GM19463 (cell line): ENCODE data around the gene TRIM3.

Experiments used
- ATAC-seq: cut with Tn5 transposase; IDR thresholded peaks from one replicate; pipeline ENCODE4 v1.9.1; 2021; ENCODE audit warnings: mild to moderate bottlenecking, moderate library complexity; ENCODE audit not compliant: unreplicated experiment

Gene TRIM3

DNA sequence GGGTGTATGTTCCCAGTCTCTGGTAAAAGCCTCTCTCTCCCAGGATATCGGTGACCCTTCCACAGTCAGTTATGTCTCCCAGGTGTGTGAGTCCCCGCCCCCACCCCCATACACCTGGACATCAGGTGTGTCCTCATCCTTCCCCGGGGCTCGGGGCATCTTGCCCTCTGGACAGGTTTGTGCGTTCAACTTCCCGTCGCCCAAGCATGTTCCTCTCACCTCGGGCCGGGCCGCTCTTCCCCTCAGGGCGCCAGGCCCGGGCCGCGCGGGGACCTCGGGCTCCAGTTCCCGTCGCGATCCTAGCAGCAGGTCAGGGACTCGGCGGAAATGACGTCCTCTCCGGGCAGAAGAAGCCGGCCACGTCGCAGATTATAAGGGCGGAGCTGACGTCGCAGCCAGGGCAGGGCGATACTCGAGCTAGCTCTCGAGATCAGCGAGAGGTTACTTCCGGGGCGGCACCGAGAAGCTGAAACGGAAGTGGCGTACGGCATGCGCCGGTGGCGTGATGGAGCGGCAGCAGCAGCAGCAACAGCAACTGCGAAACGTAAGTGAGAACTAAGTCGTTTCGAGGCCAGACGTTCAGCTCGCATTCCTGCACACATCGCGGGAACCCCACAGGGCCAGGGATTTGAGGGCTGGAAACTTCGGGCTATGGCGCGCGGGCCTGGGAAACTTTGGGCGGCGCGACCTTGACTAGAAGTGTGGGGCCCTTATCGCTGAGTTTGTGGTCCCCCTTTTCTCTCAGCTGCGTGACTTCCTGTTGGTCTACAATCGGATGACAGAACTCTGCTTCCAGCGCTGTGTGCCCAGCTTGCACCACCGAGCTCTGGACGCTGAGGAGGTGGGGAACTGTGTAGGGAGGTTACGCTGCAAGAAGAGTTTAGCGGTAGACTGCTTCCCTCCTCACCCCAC is 7.5 kb upstream of the TRIM3 start, which contains the start of the genes ARFIP2 and TIMM10B:
Gene ARFIP2, minus strand, starts transcription at position 320 of the 912 bp plus-strand sequence. CDS start 910 bp downstream, outside the sequence.
Gene TIMM10B, plus strand, starts transcription at position 490 of the 912 bp plus-strand sequence. Its CDS starts 16 bp downstream, at position 506.
- peak; percentile 99 for ATAC-seq

DNA sequence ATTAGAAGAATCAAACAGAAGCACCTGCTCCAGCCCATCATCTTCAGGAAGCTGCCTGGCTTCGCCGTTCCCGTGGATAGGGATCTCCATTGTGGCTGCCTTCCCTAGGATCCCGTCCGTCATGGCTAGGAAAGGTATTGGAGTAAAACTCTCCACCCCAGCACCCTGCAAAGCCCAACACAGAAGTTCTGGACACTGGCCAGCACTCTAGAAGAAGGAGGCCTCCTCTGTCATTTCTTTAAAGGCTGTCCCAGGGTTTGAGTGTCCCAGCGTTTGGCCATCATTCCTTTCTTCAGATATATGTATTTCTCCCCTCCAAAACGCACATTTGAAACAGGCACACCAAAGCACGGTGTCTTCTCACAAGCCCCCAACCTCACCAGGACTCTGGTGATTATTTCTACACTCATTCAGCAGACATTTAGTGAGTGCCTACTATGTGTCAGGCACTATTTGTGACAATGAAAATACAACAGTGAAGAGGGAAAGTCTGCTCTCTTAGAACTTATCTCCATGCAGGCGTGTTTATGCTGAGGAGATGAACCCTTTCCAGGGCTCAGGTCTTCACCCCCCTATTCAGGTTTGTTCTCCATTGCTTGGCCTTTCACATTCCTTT is 6.7 kb upstream of the TRIM3 start:
- no peak for ATAC-seq

DNA sequence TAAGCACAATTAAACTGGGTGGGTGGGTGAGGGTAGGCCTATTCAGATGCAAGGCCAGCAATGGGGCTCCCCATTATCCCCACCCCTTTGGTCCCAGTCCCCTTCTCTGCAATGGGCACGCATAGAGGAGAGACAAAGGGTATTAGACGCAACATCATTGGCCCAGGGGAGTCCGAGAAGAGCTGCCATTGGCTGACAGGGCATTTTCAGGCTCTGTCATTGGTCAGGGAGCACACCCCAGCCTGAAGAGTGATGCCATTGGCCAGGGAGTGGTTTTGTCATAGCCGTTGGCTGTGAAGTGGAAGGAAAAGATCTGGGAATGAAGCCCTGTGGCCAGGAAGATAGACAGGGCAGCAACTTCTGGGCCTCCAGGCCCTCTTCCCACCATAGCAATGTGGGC is 2.8 kb upstream of the TRIM3 start:
- ATAC-seq = no peak

DNA sequence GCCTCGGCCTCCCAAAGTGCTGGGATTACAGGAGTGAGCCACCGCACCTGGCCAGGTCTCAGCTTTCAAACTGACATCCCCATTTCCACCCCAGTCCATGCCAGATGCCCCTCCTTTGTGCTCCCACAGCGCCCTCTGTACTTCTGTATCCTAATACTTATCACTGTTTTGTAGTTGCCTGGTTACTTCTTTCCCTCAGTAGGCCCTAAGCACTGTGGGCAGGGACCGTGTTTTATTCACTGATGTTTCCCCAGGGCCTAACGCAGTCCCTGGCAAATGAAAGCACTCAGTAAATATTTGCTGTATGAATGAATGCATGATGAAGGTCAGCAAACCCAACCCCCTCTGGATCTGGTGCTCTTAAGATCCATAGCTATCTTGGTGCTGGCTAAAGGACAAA is 2.2 kb upstream of the TRIM3 start:
- ATAC-seq = no peak

DNA sequence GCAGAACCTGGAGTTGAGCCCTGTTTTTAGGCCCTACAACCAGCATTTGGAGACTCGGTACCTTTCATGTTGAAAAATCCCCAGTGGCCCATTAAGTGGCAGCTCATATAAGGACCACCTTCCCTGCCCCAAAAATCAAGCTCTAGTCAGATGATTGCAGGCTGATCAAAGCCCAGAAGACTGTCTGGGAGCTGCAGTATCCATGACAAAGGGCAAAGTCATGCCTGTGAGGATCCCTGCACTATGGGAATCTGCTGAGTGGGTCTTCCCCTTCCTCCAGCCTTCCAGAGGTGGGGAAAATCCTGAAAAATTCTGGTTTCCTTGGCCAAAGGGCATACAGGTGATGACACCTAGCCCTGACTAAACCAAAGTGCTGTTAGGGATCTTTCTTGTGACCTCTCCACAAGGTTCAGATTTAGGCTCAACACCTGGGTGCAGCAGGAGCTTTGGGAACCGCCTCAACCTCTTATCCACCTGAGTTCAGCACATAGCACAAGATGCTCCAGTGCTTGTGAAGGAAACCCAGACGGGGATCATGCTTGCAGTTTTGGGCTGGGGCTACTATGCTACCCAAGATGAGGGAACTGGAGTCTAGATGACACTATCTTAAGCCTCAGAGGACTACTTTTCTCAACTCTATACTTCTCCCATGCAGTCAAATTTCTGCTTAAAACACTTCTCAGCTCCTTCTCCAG is 1.2 kb upstream of the TRIM3 start:
- no peak for ATAC-seq

DNA sequence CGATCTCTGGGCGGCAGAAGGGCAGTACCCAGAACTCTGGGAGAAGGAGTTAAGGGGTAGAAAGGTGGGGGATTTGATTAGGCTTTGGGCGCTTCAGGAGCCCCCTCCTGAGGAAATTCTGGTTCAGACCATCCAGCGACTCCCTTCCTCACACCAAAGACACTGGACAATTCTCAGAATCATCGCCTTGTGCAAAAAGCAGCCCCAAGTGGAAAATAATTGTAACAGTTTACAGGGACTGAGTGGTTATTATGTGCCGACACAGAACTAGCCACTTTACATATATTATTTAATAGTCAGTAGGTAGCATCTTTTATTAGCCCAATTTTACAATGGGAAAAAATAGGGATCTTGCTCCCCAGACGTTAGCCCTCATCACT is 662 bp upstream of the TRIM3 start:
- no peak for ATAC-seq

DNA sequence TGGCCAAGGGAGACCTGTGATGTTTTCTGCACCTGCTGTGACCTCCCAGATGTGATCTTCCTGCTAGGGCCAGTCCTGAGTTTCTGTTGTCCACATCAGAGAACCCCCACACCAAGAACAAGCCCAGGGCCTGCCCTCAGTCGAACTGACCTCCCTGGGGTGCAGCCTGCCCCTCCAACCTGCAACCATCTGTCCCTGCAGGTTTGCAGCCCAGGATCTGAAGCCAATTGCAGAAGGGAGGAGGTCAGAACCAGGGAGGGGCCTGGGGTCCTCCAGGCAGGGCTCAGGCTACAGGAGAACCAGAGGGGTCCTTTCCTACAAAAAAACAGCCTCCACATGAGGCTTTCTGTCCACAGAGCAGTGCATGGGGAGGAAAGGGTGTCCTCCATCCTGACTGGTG is 807 bp downstream of the TRIM3 start:
- ATAC-seq = no peak

DNA sequence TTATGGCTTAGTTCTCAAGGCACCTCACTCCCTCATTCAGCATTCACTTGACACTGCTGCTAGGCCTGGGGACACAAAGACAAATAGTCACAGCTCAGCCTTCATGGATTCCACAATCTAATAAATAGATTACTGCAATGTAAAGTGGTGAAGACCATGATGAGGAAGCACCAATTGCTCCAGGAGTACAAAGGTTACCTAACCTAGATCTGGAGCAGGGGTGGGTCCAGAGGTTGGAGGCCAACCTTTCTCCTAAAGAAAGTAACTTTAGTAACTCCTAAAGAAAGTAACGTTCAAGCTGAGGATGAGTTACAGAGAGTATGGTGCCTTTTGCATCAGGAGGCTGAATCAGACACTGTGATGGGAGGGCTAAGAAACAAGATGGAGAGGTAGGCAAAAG is 4.1 kb downstream of the TRIM3 start:
- ATAC-seq = no peak

DNA sequence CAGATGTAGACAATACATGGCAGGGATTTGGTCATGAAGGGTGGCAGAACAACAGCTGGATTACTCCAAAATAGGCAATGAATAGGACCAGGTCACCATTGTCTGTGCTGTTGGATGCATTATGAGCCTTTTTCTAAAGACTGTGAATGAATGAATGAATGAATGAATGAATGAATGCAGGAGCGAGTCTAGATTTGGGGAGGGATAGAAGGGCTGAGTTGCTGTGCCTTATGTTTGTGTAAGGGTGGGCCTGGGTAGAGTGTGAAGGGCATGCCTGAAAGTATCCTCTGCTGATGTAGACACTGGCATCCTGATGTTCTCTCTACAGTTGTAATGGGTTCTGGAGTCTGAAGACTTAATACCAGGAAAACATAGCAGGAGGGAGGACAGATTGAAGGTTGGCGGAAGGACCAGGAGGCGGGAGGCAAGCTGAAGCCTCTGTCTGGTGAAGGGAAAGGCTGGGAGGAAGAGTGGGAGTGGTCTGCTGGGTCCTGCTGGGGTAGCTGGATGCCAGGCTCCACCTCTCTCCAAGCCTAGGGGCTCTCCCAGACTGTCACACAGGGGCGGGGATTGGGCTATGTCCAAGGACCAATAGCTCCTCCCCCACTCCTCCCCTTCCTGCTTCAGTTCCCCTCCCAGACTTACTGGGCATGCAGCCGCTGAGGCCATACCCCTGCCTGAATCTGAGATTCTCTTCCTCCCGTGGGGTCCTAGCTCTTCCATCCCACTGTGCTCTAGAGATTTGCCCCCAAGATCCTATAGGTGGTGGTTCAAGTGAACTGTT is 4.8 kb downstream of the TRIM3 start:
- peak; percentile 69 for ATAC-seq

DNA sequence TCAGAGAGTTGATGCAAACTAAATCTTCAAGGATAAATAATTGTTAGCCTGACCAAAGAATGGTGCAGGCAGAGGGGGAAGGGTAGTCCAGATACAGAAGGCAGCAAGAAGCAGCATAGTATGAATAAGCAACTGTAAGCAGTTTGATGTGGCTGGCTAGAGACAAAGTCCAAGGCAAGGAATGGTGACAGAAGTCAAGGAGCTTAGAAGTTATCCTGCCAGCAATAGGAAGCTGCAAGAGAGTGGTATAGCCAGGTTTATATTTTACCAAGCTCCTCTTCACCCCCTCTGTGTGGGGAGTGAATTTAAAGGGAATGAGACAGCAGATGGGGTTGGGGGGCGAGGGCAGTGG is 14.7 kb downstream of the TRIM3 start:
- ATAC-seq = no peak

DNA sequence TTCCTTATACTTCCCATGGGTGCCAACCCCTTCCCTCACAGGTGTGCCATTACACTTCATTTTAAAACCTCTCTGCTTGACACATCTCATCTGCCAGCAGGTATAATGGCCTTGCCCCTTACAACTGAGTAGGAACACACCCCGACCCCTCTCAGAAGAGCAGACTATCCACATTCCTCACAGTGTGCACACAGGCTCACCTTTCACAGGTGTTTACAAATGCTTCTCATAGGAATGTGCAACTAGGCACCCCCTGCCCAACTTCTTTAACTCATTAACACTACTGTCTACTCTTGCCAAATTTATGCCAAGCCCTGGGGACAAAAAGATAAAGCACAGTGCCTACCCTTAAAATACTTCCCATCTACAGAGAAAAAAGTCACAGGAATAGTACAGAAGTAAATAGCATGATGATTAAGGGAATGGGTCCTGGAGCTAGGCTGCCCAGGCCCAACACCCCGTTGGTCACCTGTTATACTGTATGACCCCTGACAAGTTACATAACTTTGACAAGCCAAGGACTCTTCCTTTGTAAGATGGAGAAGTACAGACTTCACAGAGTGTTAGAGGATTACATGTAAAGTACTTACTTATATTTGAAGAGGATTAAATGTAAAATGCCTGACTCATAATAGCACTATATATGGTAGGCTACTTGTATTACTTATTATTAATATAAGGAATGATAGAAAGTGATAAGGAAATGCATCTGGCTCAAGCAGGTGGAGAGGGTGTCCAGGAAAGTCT is 15.2 kb downstream of the TRIM3 start:
- no peak for ATAC-seq

DNA sequence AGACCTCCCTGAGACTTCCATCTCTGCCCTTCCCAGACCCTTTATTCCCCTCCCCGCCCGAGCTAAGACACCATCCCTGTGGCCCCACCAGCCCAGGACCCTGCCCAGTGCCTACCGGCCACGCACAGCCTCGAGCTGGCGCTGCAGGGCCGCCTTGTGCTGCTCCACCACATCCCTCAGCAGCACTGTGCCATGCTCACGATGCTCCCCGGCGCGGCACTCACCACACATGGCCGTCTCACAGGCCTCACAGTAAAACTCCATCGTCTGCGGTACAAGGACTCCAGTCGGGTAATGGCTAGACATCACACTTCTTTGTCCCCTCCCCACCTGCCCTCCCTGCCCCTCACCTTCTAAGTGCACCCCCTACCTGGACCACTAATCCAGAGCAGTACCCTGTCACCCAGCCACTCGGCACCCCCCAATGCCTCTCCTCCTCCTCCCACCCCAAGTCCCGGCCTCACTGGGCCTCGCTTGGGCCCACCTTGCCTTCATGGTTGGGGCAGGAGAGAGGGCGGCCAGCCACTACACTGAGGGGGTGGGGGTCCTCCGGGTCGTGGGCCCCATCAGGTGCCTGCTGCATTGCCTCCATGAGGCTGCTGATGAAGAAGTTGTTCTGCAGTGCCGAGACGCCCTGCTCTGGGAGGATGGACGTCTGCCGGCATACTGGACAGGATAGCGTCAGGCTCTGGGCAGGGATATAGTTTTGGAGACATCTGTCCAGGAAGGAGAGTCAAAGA is 16.0 kb downstream of the TRIM3 start:
- no peak for ATAC-seq

DNA sequence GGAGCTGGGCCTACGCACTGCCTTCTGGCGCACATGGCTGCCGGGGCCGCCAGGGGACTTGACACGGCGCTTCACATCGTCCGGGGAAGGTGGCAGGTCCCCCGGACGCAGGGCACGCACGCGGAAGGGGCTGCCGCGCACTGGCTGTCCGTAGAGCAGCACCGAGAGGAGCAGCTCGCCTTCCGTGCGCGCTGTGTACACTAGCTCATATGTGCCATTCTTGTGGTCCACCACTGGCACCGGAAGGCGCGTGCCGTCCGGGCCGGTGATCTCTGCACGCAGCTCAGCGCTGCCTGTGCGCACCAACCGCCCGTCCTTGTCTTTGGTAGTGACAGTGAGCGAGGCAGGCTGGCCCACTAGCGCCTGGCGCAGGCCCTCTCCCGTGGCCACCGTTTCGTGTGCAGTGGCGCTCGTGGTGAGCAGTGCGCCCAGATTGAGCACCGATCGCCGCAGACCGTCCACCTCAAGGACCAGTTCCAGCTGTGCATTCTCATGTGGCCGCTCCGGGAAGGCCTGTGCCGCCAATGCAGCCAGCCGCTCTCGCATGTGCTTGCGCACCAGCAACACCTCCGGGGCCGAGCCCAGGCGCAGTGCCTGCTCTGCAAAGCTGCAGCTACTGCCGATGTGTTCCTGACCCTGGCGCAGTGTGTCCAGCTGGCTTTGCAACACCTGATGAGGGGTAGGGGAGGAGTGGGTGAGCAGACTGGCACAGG is 17.2 kb downstream of the TRIM3 start:
- ATAC-seq = no peak

DNA sequence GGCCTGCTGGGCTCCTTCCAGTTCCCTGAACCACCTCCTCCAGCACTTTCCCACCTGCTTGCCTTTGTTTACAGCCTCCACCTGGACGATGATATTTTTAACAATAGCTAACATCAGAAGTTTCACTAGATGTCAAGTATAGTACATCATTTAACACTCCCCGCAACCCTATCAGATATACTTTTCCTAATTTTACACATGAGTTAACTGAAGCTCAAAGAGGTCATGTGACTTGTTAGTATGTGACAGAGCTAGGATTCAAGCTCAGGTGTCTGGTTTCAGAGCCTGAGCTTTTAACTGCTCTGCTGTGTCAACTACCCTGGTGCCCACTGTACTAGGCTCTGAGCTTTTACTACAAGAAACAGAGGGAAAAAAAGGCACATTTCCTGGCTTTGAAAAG is 18.7 kb downstream of the TRIM3 start:
- ATAC-seq = no peak

DNA sequence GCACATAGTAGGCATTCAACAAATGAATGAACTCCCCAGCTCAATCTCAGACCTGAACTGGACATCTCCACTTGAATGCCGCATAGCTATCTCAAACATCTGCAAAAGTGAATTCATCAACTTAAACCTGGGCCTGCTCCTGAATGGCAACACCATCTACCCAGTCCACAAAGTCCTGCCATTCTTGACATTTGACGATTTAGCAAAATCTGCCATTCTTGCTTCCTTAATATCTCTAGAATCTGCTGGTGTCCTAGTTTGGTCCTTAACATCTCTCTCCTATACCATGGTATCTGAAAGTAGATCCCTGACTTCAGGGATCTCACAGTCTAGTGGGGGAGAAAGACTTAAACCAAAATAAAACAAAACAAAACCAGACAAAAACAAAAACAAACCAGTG is 20.6 kb downstream of the TRIM3 start:
- ATAC-seq = no peak

DNA sequence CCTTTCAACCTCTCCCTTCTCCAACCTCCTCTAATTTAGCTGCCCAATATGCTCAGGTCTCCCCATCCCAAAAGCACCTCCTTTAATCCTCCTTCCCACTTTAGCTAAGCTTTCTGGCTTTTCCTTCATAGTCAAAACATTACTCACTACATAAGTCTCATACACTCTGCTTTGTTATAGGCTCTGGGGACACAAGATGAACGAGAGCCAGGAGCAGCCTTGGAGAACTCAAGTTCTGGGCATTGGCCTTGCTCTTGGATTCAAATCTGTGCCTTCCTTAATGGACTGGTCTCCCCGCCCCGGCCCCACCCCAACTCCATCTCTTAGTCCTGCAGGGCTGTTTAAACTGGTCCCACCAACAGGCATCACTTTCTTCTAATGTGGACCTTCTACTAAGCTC is 21.5 kb downstream of the TRIM3 start:
- ATAC-seq = no peak

DNA sequence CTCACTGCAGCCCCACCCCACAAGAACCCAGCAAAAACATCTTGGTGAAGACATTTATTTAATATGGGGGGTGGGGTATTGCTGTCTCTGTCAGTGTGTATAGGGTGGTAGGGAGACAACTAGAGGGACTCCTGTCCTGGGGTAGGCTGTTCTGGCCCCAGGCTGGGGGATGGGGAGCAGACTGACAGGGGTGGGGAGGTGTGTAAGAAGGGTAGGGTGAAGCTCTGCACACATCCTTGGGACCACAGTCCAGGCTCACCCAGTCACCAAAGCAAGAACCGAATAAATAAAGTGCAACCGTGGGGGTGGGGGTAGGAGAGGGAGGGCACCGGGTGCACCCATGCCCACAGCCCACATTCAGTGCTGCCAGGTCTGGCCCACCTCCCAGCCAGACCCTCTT is 25.2 kb downstream of the TRIM3 start:
- ATAC-seq = no peak

DNA sequence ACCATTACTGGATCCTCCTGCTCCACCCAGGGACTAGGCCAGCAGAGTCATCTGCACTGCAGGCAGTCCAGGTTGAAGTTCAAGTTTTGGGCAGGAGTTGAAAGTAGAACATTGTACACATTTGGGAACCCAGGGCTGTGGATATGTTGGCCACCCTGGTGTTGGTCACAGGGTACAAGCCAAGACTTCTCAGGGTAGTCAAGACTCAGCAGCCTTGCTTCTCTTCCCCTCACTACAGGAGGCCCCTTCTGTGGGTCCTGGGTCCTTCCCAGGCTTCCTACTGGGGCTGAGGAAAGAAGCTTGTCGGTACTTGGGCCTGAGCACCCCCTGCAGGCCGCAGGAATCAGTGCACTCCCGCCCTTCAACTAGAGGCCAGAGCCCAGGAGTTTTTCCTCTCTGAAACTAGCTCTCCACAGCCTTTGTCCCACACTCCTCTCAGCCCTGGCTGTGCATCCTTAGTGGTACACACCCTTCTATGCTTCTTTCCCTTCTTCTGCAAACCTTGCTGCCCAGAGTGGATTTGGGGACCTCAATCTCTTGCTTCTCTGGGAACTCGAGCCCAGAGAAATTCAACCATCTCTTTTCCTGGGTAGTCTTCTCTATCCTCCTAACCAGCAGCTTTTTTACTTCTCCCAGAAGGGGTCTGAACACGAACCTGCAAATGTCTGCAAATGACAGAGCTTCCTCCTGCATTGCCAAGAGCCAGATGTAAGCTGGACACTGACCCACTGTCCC is 30.3 kb downstream of the TRIM3 start:
- peak; percentile 91 for ATAC-seq
